K562 (cell line): ENCODE results near the gene AGAP1. TPM values are rescaled to one million over a fixed set of nuclear protein-coding genes. Genes with fewer than 3 reads are reported as not detected.

Source experiments
- ATAC-seq: fragments of 200-7000 bp; cut with Tn5 transposase; 3 replicates; pipeline ENCODE4 v1.9.1; 2020; ENCODE audit warnings: moderate library complexity
- BruUV-seq: library from RNA; stranded (reverse); fragments of 400-500 nt; replicated peaks from 2 replicates; lab custom pipeline; 2021; lab: Mats Ljungman, UMichigan
- CTCF ChIA-PET: fragments of 300-600 bp; formaldehyde crosslinking; extraction: SDS; loops from one replicate; lab custom pipeline; 2021; ENCODE audit warnings: low intra/inter-chr PET ratio; lab: Yijun Ruan, JAX
- POLR2A ChIA-PET: fragments of 300-600, 350-650 bp; sonication (Branson Sonifier 250); formaldehyde crosslinking; extraction: SDS; loops from one replicate; lab custom pipeline; 2021; ENCODE audit warnings: antibody characterized with exemption, inconsistent platforms; lab: Yijun Ruan, JAX
- DNase-seq, 4 experiments: peaks; one replicate each; pipeline versions ENCODE4 v3.0.0 to v3.0.0-alpha.2; 2011 to 2018; ENCODE audit warnings: low spot score in 3 of 4, mixed read lengths in 3 of 4; ENCODE audit errors: extremely low read depth in 1 of 4
- FAIRE-seq: peaks from 2 replicates; lab custom pipeline; 2011; peaks lifted over from hg19 to GRCh38; lab: Jason Lieb, UNC
- H2AFZ ChIP-seq: 2 replicates; pipeline ENCODE4 v1.6.0; 2011; ENCODE audit warnings: low read depth, low read length, control low read depth, inconsistent platforms
- H3K27ac ChIP-seq: fragments of 200-600 bp; 3 replicates; pipeline ENCODE4 v1.8.0; 2011; ENCODE audit warnings: low read depth, mild to moderate bottlenecking, control low read depth, inconsistent platforms, low read length, moderate library complexity, mixed read lengths; ENCODE audit errors: extremely low read depth
- H3K27me3 ChIP-seq, 2 experiments: fragments of 300-600 bp in 1 of 2; 2 replicates in 1 of 2; 3 replicates in 1 of 2; pipeline versions ENCODE4 v1.6.0 to v1.8.0; 2011; ENCODE audit warnings: inconsistent platforms in 2 of 2, low read length in 2 of 2, mild to moderate bottlenecking in 1 of 2, mixed read lengths in 1 of 2, moderate library complexity in 1 of 2; ENCODE audit not compliant: control insufficient read depth in 2 of 2, insufficient read depth in 2 of 2
- H3K36me3 ChIP-seq: fragments of 300-600 bp; 3 replicates; pipeline ENCODE4 v1.8.0; 2011; ENCODE audit warnings: mild to moderate bottlenecking, low read length, inconsistent platforms; ENCODE audit not compliant: control insufficient read depth, insufficient read depth
- H3K4me1 ChIP-seq, 2 experiments: fragments of 200-600 bp in 1 of 2; replicated peaks in 1 of 2; 2 replicates in 1 of 2; 3 replicates in 1 of 2; pipeline versions ENCODE4 v1.5.1 to v1.8.0; 2011; ENCODE audit warnings: inconsistent platforms in 2 of 2, low read length in 2 of 2, mild to moderate bottlenecking in 1 of 2, mixed read lengths in 1 of 2, moderate library complexity in 1 of 2; ENCODE audit not compliant: control insufficient read depth in 2 of 2, insufficient read depth in 2 of 2
- H3K4me2 ChIP-seq: 2 replicates; pipeline ENCODE4 v1.6.1; 2011; ENCODE audit warnings: low read length, control low read depth, inconsistent platforms, mixed read lengths; ENCODE audit not compliant: insufficient read depth
- H3K4me3 ChIP-seq: fragments of 200-600 bp; sonication (generic), shearing (Covaris generic); 2 replicates; pipeline ENCODE4 v1.5.1; 2016; ENCODE audit warnings: control low read depth, inconsistent platforms
- H3K79me2 ChIP-seq: fragments of 200-600 bp; 3 replicates; pipeline ENCODE4 v1.8.0; 2011; ENCODE audit warnings: low read length, inconsistent platforms; ENCODE audit not compliant: control insufficient read depth, insufficient read depth
- H3K9ac ChIP-seq, 2 experiments: 2 replicates each; pipeline versions ENCODE4 v1.6.0 to v1.6.1; 2011; ENCODE audit warnings: low read depth in 2 of 2, low read length in 2 of 2, control low read depth in 1 of 2, inconsistent platforms in 1 of 2, mild to moderate bottlenecking in 1 of 2, mixed read lengths in 1 of 2; ENCODE audit not compliant: insufficient read depth in 1 of 2
- H3K9me1 ChIP-seq: one replicate; pipeline ENCODE4 v1.6.0; 2011; ENCODE audit warnings: inconsistent platforms, mild to moderate bottlenecking, low read length, moderate library complexity; ENCODE audit not compliant: control insufficient read depth, insufficient read depth
- H3K9me3 ChIP-seq: replicated peaks from 2 replicates; pipeline ENCODE4 v1.5.1; 2011; ENCODE audit warnings: low read depth, low read length, inconsistent platforms; ENCODE audit not compliant: control insufficient read depth, insufficient read depth
- H4K20me1 ChIP-seq: replicated peaks from 2 replicates; pipeline ENCODE4 v1.6.1; 2011; ENCODE audit warnings: low read length, inconsistent platforms, mixed read lengths; ENCODE audit not compliant: control insufficient read depth, insufficient read depth
- ARHGAP35 ChIP-seq: fragments of 450-650 bp; IDR thresholded peaks from 2 replicates; pipeline ENCODE4 v1.6.1; 2018; ENCODE audit not compliant: partially characterized antibody
- ETS1 ChIP-seq: conservative IDR thresholded peaks from 2 replicates; pipeline ENCODE4 v1.6.1; 2011; ENCODE audit warnings: low read depth, mild to moderate bottlenecking, low read length; ENCODE audit not compliant: control insufficient read depth
- FOXJ3 ChIP-seq: sonication (generic); formaldehyde crosslinking; IDR thresholded peaks from 2 replicates; pipeline ENCODE4 v1.4.0; 2020; ENCODE audit warnings: mild to moderate bottlenecking, missing genetic modification reagents
- GABPA ChIP-seq: fragments of 200-800 bp; sonication (Bioruptor generic); conservative IDR thresholded peaks from 2 replicates; pipeline ENCODE4 v1.6.1; 2016; ENCODE audit warnings: low read depth, missing genetic modification characterization, missing compliant biosample characterization
- JUNB ChIP-seq: fragments of 450-650 bp; formaldehyde crosslinking; conservative IDR thresholded peaks from 2 replicates; pipeline ENCODE4 v1.4.0; 2020; ENCODE audit warnings: mild to moderate bottlenecking
- NR1H2 ChIP-seq: sonication (generic); formaldehyde crosslinking; IDR thresholded peaks from 2 replicates; pipeline ENCODE4 v1.4.0; 2020; ENCODE audit warnings: mild to moderate bottlenecking, missing genetic modification reagents
- RBM15 ChIP-seq: fragments of 200-400 bp; formaldehyde crosslinking; IDR thresholded peaks from 2 replicates; pipeline ENCODE4 v1.6.1; 2018; ENCODE audit warnings: mild to moderate bottlenecking, low read length, moderate library complexity; ENCODE audit not compliant: insufficient read depth
- SMARCB1 ChIP-seq: IDR thresholded peaks from 2 replicates; pipeline ENCODE4 v1.6.1; 2011; ENCODE audit warnings: improper control_type of control experiment, low read depth; ENCODE audit not compliant: insufficient read length
- TAL1 ChIP-seq: fragments of 450-650 bp; IDR thresholded peaks from 2 replicates; pipeline ENCODE4 v1.6.1; 2016; ENCODE audit warnings: mild to moderate bottlenecking
- ZBTB26 ChIP-seq: fragments of 450-650 bp; formaldehyde crosslinking; IDR thresholded peaks from 2 replicates; pipeline ENCODE4 v1.4.0; 2022; ENCODE audit warnings: missing genetic modification characterization
- ZBTB5 ChIP-seq: fragments of 450-650 bp; IDR thresholded peaks from 2 replicates; pipeline ENCODE4 v1.6.1; 2017; ENCODE audit warnings: antibody characterized with exemption
- ZC3H4 ChIP-seq: sonication (generic); formaldehyde crosslinking; IDR thresholded peaks from 2 replicates; pipeline ENCODE4 v1.9.0; 2021; ENCODE audit warnings: missing genetic modification reagents, borderline replicate concordance
- ZNF57 ChIP-seq: fragments of 450-650 bp; formaldehyde crosslinking; IDR thresholded peaks from 2 replicates; pipeline ENCODE4 v1.4.0; 2020; ENCODE audit warnings: mild to moderate bottlenecking, moderate library complexity
- WGBS: fragments of 100-300 bp; shearing (Covaris generic); methylation state at CpG from one replicate; pipeline ENCODE4 v1.1.6; 2016; ENCODE audit warnings: low coverage, mixed read lengths; ENCODE audit not compliant: insufficient coverage; ENCODE audit errors: missing lambda C conversion rate; 5-methylcytosine and 5-hydroxymethylcytosine counted together
- in situ Hi-C: fragments of 300-500 bp; cut with MboI; formaldehyde crosslinking; loops from 4 replicates; pipeline ENCODE4 v1.15.0; 2018; ENCODE audit warnings: inconsistent platforms, mixed read lengths
- intact Hi-C: fragments of 100-400 bp; cut with micrococcal nuclease; formaldehyde crosslinking; loops from 2 replicates; pipeline ENCODE4 v1.14.2; 2022
- polyA plus RNA-seq, 8 experiments: library from polyadenylated mRNA; depleted of rRNA in 4 of 8; stranded (reverse) in 5 of 8; unstranded in 3 of 8; fragments of >200 nt; fragmentation: Nextera tagmentation in 2 of 8; fragmentation: Illumina TruSeq in 1 of 8; extraction: Ambion mirVana in 2 of 8; extraction: Trizol in 1 of 8; gene quantifications; 2 replicates each; pipeline versions ENCODE4 v1.2.1 to v1.2.3, GENCODE V29; 2011 to 2014; ENCODE audit warnings: inconsistent platforms in 1 of 8, missing spikeins in 1 of 8
- total RNA-seq, 7 experiments: library from RNA; depleted of rRNA in 6 of 7; stranded (reverse); fragments of >200 nt in 6 of 7; fragmentation: Illumina TruSeq in 2 of 7; extraction: Trizol in 2 of 7; gene quantifications; 2 replicates each; pipeline versions ENCODE4 v1.2.1 to v1.2.3, GENCODE V29; 2011 to 2021; ENCODE audit warnings: low replicate concordance in 1 of 7

AGAP1 gene
- total and polyA plus RNA-seq, 9 of the 15 experiments (the other 6 are each of a cell fraction or from before 2014, with no cell fraction given) = 1.3 to 24.0 (median 10.6) TPM

GRCh38 chr2:235839226-235839625 lies 345.4 kb downstream of the AGAP1 start:
- Histone ChIP-seq H3K9me1 (no peaks in the 10 kb centered on the region), H2AFZ (no peak overlapping the region), H3K9me3 (no peaks in the 10 kb centered on the region), H3K36me3 (no peaks in the 10 kb centered on the region), H3K27me3 (no peaks in the 10 kb centered on the region), H3K4me3 (no peak overlapping the region), H4K20me1 (no peaks in the 10 kb centered on the region), H3K9ac (no peak overlapping the region), H3K4me1 (no peaks in the 10 kb centered on the region), H3K4me2 (no peak overlapping the region), H3K27ac (no peak overlapping the region), H3K79me2 (no peaks in the 10 kb centered on the region)
- no peak for DNase-seq
- no peak for FAIRE-seq
- POLR2A ChIA-PET = no interaction called here
- TF ChIP-seq ARHGAP35 = no peak
- TF ChIP-seq ZNF57 (CRISPR knock-in tag) = no peak
- TF ChIP-seq GABPA (tag) = no peak
- TF ChIP-seq SMARCB1 = no peak
- no peak for TF ChIP-seq ZC3H4
- no peak for TF ChIP-seq JUNB (CRISPR knock-in tag)
- no TSS peak for BruUV-seq
- WGBS = 80% methylated on average over 8 of the region's 11 CpGs
- in situ Hi-C loops = no loop called here
- ATAC-seq = no peak
- intact Hi-C loops = no loop called here
- CTCF ChIA-PET = no interaction called here

GRCh38 chr2:235839974-235840373 lies 346.1 kb downstream of the AGAP1 start:
- Histone ChIP-seq H2AFZ (no peak overlapping the region), H3K4me1 (no peaks in the 10 kb centered on the region), H3K36me3 (no peaks in the 10 kb centered on the region), H3K79me2 (no peaks in the 10 kb centered on the region), H3K4me3 (no peak overlapping the region), H3K4me2 (no peak overlapping the region), H3K9me3 (no peaks in the 10 kb centered on the region), H4K20me1 (no peaks in the 10 kb centered on the region), H3K9ac (no peak overlapping the region), H3K27ac (no peak overlapping the region), H3K9me1 (no peaks in the 10 kb centered on the region), H3K27me3 (no peaks in the 10 kb centered on the region)
- ATAC-seq (no peak), FAIRE-seq (no peak), DNase-seq (no peak)
- CTCF ChIA-PET = no interaction called here
- no TSS peak for BruUV-seq
- WGBS = 100% methylated on average over 4 of the region's 4 CpGs
- intact Hi-C loops (no loop called here), in situ Hi-C loops (no loop called here)
- POLR2A ChIA-PET = interaction anchor here (0.8 kb wide), 1 partner anchor 980 kb away, joined by 4 read pairs; no protein-coding TSS in a partner anchor
- TF ChIP-seq ZBTB5 = no peak
- no peak for TF ChIP-seq TAL1
- no peak for TF ChIP-seq NR1H2 (CRISPR knock-in tag)
- TF ChIP-seq RBM15 = no peak
- no peak for TF ChIP-seq ZBTB26 (CRISPR knock-in tag)
- no peak for TF ChIP-seq FOXJ3
- TF ChIP-seq ETS1 = no peak
